BLaER1 treated with 17β-estradiol and CSF1 and Interleukin-3, amounts not matched to agents 10 nM and 100 nM (cell line): Measurements from ENCODE around the gene NFIX.

Experiments
- H3K27ac ChIP-seq, 11 experiments: shearing (Covaris generic); formaldehyde crosslinking; 2 replicates each; pipeline ENCODE4 v1.8.1; 2022
- H3K27me3 ChIP-seq, 11 experiments: shearing (Covaris generic); formaldehyde crosslinking; 2 replicates each; pipeline ENCODE4 v1.8.1; 2022
- H3K36me3 ChIP-seq, 11 experiments: shearing (Covaris generic); formaldehyde crosslinking; 2 replicates each; pipeline ENCODE4 v1.8.1; 2022
- H3K4me1 ChIP-seq, 10 experiments: shearing (Covaris generic); formaldehyde crosslinking; 2 replicates each; pipeline ENCODE4 v1.8.1; 2022
- H3K4me2 ChIP-seq, 11 experiments: shearing (Covaris generic); formaldehyde crosslinking; 2 replicates each; pipeline ENCODE4 v1.8.1; 2022
- H3K4me3 ChIP-seq, 10 experiments: shearing (Covaris generic); formaldehyde crosslinking; 2 replicates each; pipeline ENCODE4 v1.8.1; 2022
- H3K9ac ChIP-seq, 11 experiments: shearing (Covaris generic); formaldehyde crosslinking; 2 replicates each; pipeline ENCODE4 v1.8.1; 2022
- H3K9me3 ChIP-seq, 11 experiments: shearing (Covaris generic); formaldehyde crosslinking; replicated peaks in 1 of 11; 2 replicates each; pipeline ENCODE4 v1.8.1; 2022
- H4K20me1 ChIP-seq, 11 experiments: shearing (Covaris generic); formaldehyde crosslinking; 2 replicates each; pipeline ENCODE4 v1.8.1; 2022
- Cebpa-rat ChIP-seq, 11 experiments: shearing (Covaris generic); IDR thresholded peaks; 2 replicates each; pipeline ENCODE4 v1.8.1; 2022

The NFIX gene

DNA sequence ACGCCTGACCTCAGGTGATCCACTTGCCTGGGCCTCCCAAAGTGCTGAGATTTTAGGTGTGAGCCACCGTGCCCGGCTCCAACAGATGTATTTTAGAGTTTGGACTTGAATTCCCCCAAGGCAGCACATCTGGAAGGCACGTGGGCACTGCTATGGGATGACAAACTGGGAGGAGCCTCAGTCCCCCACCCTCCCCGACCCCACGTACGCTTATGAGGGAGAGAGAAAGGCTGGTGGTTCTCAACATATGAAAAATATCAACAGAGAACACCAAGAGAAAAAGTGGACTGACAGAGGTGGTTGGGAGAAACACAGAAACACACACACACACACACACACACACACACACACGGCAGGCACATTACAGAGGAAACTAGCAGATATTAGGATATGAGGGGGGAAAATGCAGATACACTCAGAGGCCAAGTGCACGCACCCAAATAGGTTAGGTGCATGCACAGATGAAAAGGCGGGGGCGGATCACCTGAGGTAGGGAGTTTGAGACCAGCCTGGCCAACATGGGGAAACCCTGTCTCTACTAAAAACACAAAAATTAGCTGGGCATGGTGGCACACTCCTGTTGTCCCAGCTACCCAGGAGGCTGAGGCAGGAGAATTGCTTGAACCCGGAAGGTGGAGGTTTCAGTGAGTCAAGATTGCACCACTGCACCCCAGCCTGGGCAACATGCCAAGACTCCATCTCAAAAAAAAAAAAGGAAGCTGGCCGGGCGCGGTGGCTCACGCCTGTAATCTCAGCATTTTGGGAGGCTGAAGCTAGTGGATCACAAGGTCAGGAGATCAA is 151.7 kb downstream of the NFIX start:
- peaks cover 18 to 38% (median 29%) of the 10 kb centered on the region in 11 experiments for H3K36me3 ChIP-seq
- TF ChIP-seq Cebpa-rat (IDR thresholded peaks at IDR 0.05): peak in 5 of 11 experiments; percentile 18 to 50 (median 39); a peak in 3 of 22 replicates
- peak overlapping the region in 1 of 10 experiments; percentile 24; a peak in 1 of 20 replicates for H3K4me3 ChIP-seq
- no peaks in the 10 kb centered on the region for H3K27me3 ChIP-seq
- peak overlapping the region in 6 of 11 experiments; percentile 25 to 58 (median 48); a peak in 10 of 22 replicates for H3K27ac ChIP-seq
- no peak overlapping the region for H3K9ac ChIP-seq
- H4K20me1 ChIP-seq: peaks cover 0 to 20% (median 0%) of the 10 kb centered on the region in 11 experiments; a peak in 5 of 22 replicates
- peaks cover 31 to 76% (median 56%) of the 10 kb centered on the region in 10 experiments for H3K4me1 ChIP-seq
- no peaks in the 10 kb centered on the region for H3K9me3 ChIP-seq
- peak overlapping the region; percentile 40 to 99 (median 97); a peak in 20 of 22 replicates for H3K4me2 ChIP-seq
